ENCODE measurements around the gene PHACTR2.

- TF ChIP-seq, protein P1, sequence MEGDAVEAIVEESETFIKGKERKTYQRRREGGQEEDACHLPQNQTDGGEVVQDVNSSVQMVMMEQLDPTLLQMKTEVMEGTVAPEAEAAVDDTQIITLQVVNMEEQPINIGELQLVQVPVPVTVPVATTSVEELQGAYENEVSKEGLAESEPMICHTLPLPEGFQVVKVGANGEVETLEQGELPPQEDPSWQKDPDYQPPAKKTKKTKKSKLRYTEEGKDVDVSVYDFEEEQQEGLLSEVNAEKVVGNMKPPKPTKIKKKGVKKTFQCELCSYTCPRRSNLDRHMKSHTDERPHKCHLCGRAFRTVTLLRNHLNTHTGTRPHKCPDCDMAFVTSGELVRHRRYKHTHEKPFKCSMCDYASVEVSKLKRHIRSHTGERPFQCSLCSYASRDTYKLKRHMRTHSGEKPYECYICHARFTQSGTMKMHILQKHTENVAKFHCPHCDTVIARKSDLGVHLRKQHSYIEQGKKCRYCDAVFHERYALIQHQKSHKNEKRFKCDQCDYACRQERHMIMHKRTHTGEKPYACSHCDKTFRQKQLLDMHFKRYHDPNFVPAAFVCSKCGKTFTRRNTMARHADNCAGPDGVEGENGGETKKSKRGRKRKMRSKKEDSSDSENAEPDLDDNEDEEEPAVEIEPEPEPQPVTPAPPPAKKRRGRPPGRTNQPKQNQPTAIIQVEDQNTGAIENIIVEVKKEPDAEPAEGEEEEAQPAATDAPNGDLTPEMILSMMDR (IDR thresholded peaks at IDR 0.05; ENCODE audit: insufficient read depth, low read length), result no peak
- no peak for TF ChIP-seq POLR2AphosphoS5 (IDR thresholded peaks at IDR 0.05; ENCODE audit: low read depth)
These were observed 96.6 kb downstream of the PHACTR2 start for GRCh38 chr6:143774347-143774746.

Data from HL-60 (cell line).